LNCaP clone FGC (cell line): ENCODE data around the gene INPP5K.

ENCODE experiments used
- DNase-seq: peaks from one replicate; pipeline ENCODE4 v3.0.0-alpha.2; 2011; ENCODE audit warnings: low read depth
- H3K4me3 ChIP-seq: 2 replicates; pipeline ENCODE4 v1.5.1; 2011; ENCODE audit warnings: mild to moderate bottlenecking, low read depth, low read length, control low read depth
- CTCF ChIP-seq: IDR thresholded peaks from 2 replicates; pipeline ENCODE4 v1.5.1; 2012; ENCODE audit warnings: mild to moderate bottlenecking; ENCODE audit not compliant: control insufficient read depth, insufficient read depth; ENCODE audit errors: extremely low read depth

Gene INPP5K

DNA sequence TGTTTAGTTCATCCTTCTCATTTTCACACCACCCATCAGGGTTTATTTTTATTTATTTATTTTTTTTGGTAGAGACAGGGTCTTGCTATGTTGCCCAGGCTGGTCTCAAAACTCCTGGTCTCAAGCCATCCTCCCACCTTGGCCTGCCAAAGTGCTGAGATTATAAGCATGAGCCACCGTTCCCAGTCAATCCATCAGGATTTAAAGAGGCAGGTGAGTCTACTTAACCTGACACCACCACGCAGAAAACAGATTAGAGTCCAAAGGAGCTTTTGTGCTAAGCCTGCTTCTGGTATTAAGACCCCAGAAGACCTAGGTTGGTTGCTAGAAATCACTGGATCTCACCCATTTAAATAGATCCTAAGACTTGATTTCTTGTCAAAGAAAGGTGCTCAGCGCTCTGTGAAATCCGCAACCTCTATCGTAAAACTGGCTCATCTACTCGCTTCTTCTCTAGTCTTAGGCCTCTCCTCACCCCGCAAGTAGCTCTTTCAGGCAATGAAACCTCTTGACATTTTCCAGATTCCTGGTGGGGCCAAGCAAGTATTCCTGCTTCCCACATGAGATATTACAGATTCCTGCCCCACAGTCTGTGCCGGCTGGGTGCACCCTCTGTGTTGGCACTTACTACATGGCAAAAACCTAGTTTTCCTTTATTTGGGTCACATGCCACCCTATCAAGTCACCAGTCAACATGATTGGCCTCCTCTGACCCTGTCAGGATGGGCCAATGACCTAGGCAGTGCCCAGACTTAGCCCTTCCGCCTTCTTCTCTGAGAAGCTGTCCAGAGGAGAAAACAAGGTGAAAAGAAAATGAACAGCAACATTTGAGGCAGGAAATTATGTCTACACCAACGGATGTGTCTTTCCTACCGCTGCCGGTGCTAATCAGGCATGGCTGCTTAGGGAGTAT lies 37.2 kb upstream of the INPP5K start:
- H3K4me3 ChIP-seq: no peak overlapping the region
- TF ChIP-seq CTCF: no peak
- DNase-seq: no peak

DNA sequence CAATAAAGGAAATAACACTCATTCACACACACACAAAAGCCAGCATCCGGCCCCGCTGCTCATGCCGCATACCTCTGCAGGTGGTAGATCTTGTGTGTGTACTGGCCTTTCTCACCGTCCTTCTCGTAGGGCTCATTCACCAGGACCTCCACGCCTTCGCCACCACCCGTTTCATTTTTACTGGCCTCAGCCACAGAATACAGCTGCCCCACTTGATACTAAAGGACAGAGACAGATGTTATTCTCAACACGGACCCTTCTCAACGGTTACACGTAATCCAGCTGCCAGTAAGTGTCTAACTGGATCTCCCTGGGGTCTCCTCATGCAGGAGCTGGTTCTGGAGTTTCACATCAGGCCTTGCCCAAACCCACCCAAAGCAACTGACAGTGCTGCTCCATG lies 36.5 kb upstream of the INPP5K start:
- no peak for TF ChIP-seq CTCF
- no peak overlapping the region for H3K4me3 ChIP-seq
- DNase-seq: no peak

DNA sequence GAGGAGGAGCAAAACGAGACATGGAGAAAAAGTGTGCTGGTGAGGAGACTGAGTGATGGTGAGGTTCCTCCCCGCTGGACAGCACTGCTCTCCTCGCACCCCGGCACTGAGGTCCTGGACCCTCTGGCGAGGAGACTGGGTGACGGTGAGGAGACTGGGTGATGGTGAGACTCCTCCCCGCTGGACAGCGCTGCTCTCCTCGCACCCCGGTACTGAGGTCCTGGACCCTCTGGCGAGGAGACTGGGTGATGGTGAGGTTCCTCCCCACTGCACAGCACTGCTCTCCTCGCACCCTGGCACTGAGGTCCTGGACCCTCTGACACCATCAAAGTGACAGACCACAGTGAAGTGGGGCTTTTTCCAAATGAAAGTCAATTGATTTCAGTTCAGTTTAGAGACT lies 35.3 kb upstream of the INPP5K start:
- TF ChIP-seq CTCF: no peak
- DNase-seq: no peak
- no peak overlapping the region for H3K4me3 ChIP-seq

DNA sequence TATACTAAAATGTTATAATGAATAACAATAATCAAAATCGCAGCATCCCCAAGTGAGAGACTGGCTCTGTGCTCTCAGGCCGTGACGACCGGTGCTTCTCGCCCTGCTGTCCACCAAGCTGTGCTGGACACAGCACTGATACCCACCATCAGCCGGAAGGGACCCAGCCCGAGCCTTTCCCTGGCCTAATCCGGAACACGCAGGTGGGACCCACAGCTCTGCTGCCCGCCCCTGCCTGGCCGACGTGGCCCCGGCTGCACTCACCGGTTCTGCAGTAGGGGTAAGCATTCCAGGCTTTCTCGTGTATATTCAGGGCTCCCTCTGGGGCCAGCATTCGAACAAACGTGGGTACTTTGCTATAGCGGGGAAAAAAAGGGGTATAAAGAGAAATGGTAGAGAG lies 31.6 kb upstream of the INPP5K start:
- no peak for DNase-seq
- H3K4me3 ChIP-seq: no peak overlapping the region
- no peak for TF ChIP-seq CTCF

DNA sequence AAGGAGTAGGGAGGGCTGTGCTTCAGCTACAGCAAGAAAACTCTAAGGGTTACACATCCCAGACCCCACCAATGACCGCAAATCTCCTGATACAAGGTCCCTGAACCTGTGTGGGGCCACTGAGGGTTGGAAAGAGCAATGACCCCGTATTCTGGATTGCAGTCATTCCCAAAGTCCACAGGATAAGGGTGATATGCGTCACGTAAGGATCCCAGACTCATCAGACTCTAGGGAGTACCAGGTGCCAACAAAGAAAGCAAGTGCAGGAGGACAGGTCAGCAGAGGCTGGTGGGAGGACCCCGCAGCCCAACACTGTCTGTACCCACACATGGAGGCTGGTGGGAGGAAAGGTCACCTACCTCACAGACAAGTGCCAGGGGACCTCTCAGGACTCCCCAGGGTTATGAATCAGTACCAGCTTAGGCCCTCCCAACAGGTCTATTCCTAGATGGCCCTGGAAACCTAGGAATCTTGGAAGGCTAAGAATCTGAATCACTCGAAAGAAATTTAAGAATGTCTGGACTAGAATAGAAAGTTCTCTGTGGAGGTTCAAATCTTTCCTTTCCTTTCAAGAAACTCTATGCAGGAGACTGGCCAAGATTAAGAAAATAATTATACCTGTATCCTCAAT lies 30.0 kb upstream of the INPP5K start:
- H3K4me3 ChIP-seq: no peak overlapping the region
- DNase-seq: no peak
- no peak for TF ChIP-seq CTCF

DNA sequence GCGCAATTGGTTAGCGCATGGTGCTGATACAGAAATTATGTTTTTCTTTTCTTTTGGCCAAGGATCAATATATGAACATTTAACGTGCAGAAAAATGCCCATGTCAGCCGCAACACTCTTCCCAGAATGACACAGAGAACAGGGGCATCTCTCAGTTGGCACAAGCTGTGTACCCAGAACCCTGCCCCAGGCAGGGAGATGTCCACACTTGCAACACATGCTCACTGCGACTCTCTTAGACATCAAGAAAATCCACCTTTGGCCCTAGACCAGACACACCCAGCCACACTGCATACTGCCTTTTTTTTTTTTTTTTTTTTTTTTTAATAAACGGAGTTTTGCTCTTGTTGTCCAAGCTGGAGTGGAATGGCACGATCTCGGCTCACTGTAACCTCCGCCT lies 29.2 kb upstream of the INPP5K start:
- no peak for TF ChIP-seq CTCF
- H3K4me3 ChIP-seq: no peak overlapping the region
- DNase-seq: no peak
